ENCODE measurements around the gene P2RX1. TPM values are rescaled to one million over a fixed set of nuclear protein-coding genes. Genes with fewer than 3 reads are reported as not detected.

The P2RX1 gene
- total RNA-seq, 1 experiment from 2014 or later: not detected

DNA sequence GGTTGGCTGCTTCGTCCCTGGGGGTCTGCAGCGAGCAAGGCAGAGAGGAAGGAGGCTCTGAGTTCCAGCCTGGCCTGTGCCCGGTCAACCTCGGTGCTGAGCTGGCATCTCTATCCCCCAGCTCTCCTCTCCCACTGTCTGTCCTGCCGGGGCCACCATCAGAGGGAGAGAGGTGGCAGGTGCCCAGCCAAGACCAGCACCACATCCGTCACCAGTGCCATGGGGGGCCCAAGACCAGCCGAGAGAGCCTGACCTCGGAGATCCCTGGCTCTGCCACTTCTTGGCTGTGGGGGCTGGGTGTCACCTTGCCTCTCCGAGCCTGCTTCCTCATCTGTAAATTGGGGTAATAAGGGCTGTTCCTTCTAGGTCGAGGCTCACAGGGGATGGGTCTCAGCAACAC, 560 bp upstream of the P2RX1 start:
- Histone ChIP-seq H2BK12ac (ENCODE audit: insufficient read length, low read depth, low read length) (no peak overlapping the region), H4K8ac (replicated peaks; ENCODE audit: insufficient read length, low read depth, low read length) (no peak overlapping the region), H3K9ac (ENCODE audit: extremely low read depth, insufficient read length, low read length) (no peak overlapping the region), H3K14ac (ENCODE audit: insufficient read depth, low read length) (no peak overlapping the region; the same call in 1 of the 2 replicates), H2BK120ac (ENCODE audit: low read depth, low read length, poor library complexity, severe bottlenecking) (no peak overlapping the region), H3K79me1 (ENCODE audit: insufficient read depth, low read depth, low read length, poor library complexity, severe bottlenecking) (no peaks in the 10 kb centered on the region), H3K23ac (ENCODE audit: insufficient read length, low read depth, low read length) (no peak overlapping the region), H3K4me2 (ENCODE audit: insufficient read depth, insufficient read length, low read length) (no peak overlapping the region), H3K23me2 (ENCODE audit: insufficient read length, low read depth, low read length, poor library complexity, severe bottlenecking) (no peaks in the 10 kb centered on the region), H4K20me1 (ENCODE audit: control insufficient read depth, insufficient read depth, insufficient read length) (no peaks in the 10 kb centered on the region), H3K27ac (ENCODE audit: insufficient read length, low read depth, low read length) (no peak overlapping the region), H2AK5ac (ENCODE audit: insufficient read length, low read length) (no peak overlapping the region), H3K4me1 (ENCODE audit: insufficient read depth, low read length) (no peaks in the 10 kb centered on the region), H3K56ac (ENCODE audit: insufficient read length, low read depth, low read length) (no peak overlapping the region), H2BK15ac (ENCODE audit: low read depth, low read length) (no peak overlapping the region), H4K91ac (ENCODE audit: insufficient read length, low read depth, low read length) (no peak overlapping the region), H2BK5ac (ENCODE audit: insufficient read length, low read length) (no peak overlapping the region), H3K4ac (ENCODE audit: low read depth, low read length) (no peak overlapping the region), H3K18ac (ENCODE audit: insufficient read length, low read depth, low read length) (no peak overlapping the region), H2AFZ (ENCODE audit: low read length) (no peak overlapping the region), H3K79me2 (ENCODE audit: insufficient read depth, low read length) (no peaks in the 10 kb centered on the region), H3T11ph (ENCODE audit: low read length) (no peak overlapping the region), H3K27me3 (ENCODE audit: insufficient read depth, low read length) (no peaks in the 10 kb centered on the region), H3K9me3 (ENCODE audit: control insufficient read depth, low read depth, low read length) (no peaks in the 10 kb centered on the region), H2BK20ac (ENCODE audit: low read depth, low read length, poor library complexity, severe bottlenecking) (no peak overlapping the region), H4K5ac (ENCODE audit: insufficient read length, low read depth, low read length) (no peak overlapping the region)
- Mint-ChIP-seq H3K4me3 (no peak overlapping the region), H3K9me3 (peaks cover 0 to 3% of the 10 kb centered on the region in 2 experiments; a peak in 2 of 5 replicates), H3K27me3 (ENCODE audit: low read depth) (peaks cover 4% of the 10 kb centered on the region; the same call in 1 of the 2 replicates), H3K36me3 (ENCODE audit: insufficient read depth in 1 of 3, low read depth in 3 of 3) (no peaks in the 10 kb centered on the region), H3K27ac (no peak overlapping the region), H3K4me1 (peaks cover 4 to 15% of the 10 kb centered on the region in 2 experiments; a peak in 3 of 4 replicates)
- TF ChIP-seq, protein P1, sequence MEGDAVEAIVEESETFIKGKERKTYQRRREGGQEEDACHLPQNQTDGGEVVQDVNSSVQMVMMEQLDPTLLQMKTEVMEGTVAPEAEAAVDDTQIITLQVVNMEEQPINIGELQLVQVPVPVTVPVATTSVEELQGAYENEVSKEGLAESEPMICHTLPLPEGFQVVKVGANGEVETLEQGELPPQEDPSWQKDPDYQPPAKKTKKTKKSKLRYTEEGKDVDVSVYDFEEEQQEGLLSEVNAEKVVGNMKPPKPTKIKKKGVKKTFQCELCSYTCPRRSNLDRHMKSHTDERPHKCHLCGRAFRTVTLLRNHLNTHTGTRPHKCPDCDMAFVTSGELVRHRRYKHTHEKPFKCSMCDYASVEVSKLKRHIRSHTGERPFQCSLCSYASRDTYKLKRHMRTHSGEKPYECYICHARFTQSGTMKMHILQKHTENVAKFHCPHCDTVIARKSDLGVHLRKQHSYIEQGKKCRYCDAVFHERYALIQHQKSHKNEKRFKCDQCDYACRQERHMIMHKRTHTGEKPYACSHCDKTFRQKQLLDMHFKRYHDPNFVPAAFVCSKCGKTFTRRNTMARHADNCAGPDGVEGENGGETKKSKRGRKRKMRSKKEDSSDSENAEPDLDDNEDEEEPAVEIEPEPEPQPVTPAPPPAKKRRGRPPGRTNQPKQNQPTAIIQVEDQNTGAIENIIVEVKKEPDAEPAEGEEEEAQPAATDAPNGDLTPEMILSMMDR (conservative IDR thresholded peaks at IDR 0.05): no peak
- WGBS (ENCODE audit: extremely low coverage, insufficient read length, low lambda C conversion rate): no CpG with 5 or more reads among the region's 10 CpGs
- DNase-seq: no peak
